Retinal pigment epithelial cell (primary cell): ENCODE measurements around the gene OMD.
A peak's percentile ranks its signal among the peaks of the same experiment; 100 is the strongest.

ENCODE experiments used
- DNase-seq: peaks from one replicate; pipeline ENCODE4 v3.0.0-alpha.2; 2010; ENCODE audit warnings: low read depth
- H3K4me3 ChIP-seq: 2 replicates; pipeline ENCODE4 v1.5.1; 2011; ENCODE audit warnings: mild to moderate bottlenecking, low read length, control low read depth, moderate library complexity
- CTCF ChIP-seq: conservative IDR thresholded peaks from 2 replicates; pipeline ENCODE4 v1.5.1; 2011; ENCODE audit warnings: low read depth, low read length, control low read depth, inconsistent platforms

OMD gene

GRCh38 chr9:92424340-92424739 lies at the start of gene OMD:
Gene OMD, minus strand, starts transcription at chr9:92424471. Its CDS starts 6,913 bp downstream, at chr9:92417558.
- DNase-seq: no peak
- no peak for TF ChIP-seq CTCF
- H3K4me3 ChIP-seq: no peak within 1 kb of the TSS

- TF ChIP-seq CTCF: no peak
- DNase-seq: no peak
- H3K4me3 ChIP-seq: no peak overlapping the region
Measured at GRCh38 chr9:92468206-92468605, 43.9 kb upstream of the OMD start.

DNA sequence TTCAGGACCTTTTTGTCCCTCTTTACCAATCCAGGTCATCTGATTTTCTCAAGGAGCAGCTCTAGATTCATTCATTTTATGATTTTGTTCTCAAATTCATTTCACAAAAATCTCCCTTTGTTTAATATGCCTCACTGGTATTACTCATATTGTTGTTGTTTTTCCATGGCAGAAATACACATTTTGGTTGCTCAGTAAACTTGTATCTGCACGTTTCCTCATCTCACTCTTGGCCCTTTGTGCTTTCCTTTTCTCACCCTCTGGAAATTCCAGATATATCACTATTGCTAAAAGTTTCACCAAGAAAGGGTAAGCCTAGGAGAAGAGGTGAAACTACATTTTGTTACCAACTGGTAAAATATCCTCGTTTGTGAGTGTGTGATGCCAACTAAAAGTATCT lies 43.2 kb upstream of the OMD start:
- H3K4me3 ChIP-seq: no peak overlapping the region
- no peak for DNase-seq
- TF ChIP-seq CTCF: no peak

DNA sequence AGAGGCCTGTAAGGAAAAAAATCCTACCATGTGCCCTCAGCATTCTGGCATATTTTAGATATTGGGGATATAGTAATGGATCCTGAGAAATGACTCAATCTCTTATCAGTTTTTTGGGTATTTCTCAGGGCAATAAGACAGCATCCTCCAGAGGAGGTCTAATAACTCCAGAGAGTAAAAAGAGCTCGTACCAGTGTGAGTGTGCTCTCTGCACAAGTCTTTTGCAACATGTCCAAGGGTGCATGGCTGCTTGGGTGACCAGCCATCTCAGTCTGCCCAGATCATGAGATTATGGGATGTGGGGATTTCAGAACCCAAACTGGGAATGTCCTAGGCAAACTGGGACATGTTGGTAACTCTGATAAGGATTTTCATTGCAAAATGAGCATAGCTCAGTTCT lies 42.8 kb upstream of the OMD start:
- no peak for TF ChIP-seq CTCF
- no peak overlapping the region for H3K4me3 ChIP-seq
- no peak for DNase-seq

DNA sequence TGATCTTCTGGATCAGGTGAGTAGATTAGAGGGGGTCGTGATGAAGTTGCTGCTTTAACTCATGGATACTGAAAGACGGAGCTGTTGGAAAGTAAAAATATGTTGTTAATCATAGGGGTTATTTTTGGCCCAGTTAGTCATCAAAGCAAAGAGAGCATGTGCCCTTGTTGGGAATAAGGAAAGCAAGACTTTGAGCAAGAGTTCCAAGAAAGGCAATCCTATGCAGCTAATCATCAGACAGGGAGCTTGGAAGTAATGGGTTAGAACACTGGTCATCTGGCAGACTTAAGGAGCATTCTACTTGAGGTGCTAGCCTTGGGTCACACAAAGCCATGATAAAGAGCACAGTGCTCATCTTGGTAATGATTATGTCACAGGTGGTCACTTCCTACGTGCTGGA lies 39.7 kb upstream of the OMD start:
- peak; percentile 65 for DNase-seq
- H3K4me3 ChIP-seq: no peak overlapping the region
- TF ChIP-seq CTCF: no peak

DNA sequence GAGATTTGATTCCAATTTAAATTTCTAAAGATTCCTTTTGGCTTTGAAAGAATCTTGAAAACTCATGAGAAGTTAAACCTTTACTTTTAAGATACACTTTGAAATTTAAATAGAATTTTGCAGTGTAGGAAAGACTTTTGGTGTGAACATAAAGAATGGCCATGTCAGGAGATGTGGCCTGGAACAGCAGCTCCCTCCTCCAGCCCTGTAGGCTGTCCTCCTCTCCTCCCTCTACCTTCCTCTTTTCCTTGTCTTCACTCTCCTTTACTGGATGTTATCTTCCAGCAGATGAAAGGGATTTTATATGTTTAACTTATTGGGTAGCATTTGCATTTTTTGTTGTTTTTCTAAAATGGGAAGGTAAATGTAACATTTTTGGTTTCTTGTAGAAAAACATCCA lies 39.1 kb upstream of the OMD start:
- no peak for TF ChIP-seq CTCF
- no peak overlapping the region for H3K4me3 ChIP-seq
- no peak for DNase-seq

DNA sequence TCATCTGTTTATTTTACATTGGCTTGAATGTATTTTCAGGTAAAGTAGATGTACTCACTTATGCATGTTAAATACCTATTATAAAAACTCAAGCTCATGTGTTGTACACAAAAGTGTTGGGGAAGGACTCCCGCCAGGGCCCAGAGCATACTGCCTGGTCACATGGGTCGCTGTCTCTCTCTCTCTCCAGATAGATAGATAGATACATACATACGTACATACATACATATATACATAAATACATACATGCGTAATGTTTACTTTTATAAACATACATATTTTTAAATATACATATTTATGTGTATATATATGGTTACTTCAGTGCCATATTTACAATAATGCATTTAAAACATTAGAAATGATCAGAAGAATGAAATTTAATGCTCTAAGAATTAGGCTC lies 33.3 kb upstream of the OMD start:
- no peak for TF ChIP-seq CTCF
- no peak for DNase-seq
- H3K4me3 ChIP-seq: no peak overlapping the region
